H9 (cell line): ENCODE measurements around the gene RUNDC3A. TPM values are rescaled to one million over a fixed set of nuclear protein-coding genes. Genes with fewer than 3 reads are reported as not detected.

Source experiments
- DNase-seq: peaks from one replicate; pipeline ENCODE4 v3.0.0-alpha.2; 2017
- H2AFZ ChIP-seq: one replicate; pipeline ENCODE4 v1.6.1; 2013; ENCODE audit warnings: mild to moderate bottlenecking, low read length, control low read depth, moderate library complexity
- H2AK5ac ChIP-seq: 2 replicates; pipeline ENCODE4 v1.6.1; 2013; ENCODE audit warnings: low read length, control low read depth, mixed read lengths; ENCODE audit not compliant: insufficient read length
- H2BK120ac ChIP-seq: one replicate; pipeline ENCODE4 v1.6.1; 2013; ENCODE audit warnings: low read depth, mild to moderate bottlenecking, low read length, control low read depth, inconsistent platforms; ENCODE audit not compliant: poor library complexity, severe bottlenecking
- H2BK12ac ChIP-seq: 2 replicates; pipeline ENCODE4 v1.6.1; 2013; ENCODE audit warnings: low read length, control low read depth, mixed read lengths, low read depth; ENCODE audit not compliant: insufficient read length
- H2BK15ac ChIP-seq: 2 replicates; pipeline ENCODE4 v1.6.1; 2013; ENCODE audit warnings: low read depth, low read length, control low read depth
- H2BK20ac ChIP-seq: one replicate; pipeline ENCODE4 v1.6.1; 2013; ENCODE audit warnings: low read depth, mild to moderate bottlenecking, low read length, control low read depth, inconsistent platforms; ENCODE audit not compliant: poor library complexity, severe bottlenecking
- H2BK5ac ChIP-seq: 2 replicates; pipeline ENCODE4 v1.6.1; 2013; ENCODE audit warnings: low read length, control low read depth, mixed read lengths; ENCODE audit not compliant: insufficient read length
- H3K14ac ChIP-seq: 2 replicates; pipeline ENCODE4 v1.6.1; 2013; ENCODE audit warnings: low read length, control low read depth; ENCODE audit not compliant: insufficient read depth
- H3K18ac ChIP-seq: 2 replicates; pipeline ENCODE4 v1.6.1; 2013; ENCODE audit warnings: low read depth, mild to moderate bottlenecking, mixed read lengths, low read length, control low read depth; ENCODE audit not compliant: insufficient read length
- H3K23ac ChIP-seq: 2 replicates; pipeline ENCODE4 v1.6.1; 2013; ENCODE audit warnings: low read length, control low read depth, mixed read lengths, low read depth; ENCODE audit not compliant: insufficient read length
- H3K23me2 ChIP-seq: 2 replicates; pipeline ENCODE4 v1.6.1; 2013; ENCODE audit warnings: low read depth, mild to moderate bottlenecking, mixed read lengths, low read length, control low read depth; ENCODE audit not compliant: insufficient read length, poor library complexity, severe bottlenecking
- H3K27ac ChIP-seq: 2 replicates; pipeline ENCODE4 v1.5.1; 2013; ENCODE audit warnings: low read length, control low read depth, mixed read lengths, low read depth; ENCODE audit not compliant: insufficient read length
- H3K27me3 ChIP-seq: 2 replicates; pipeline ENCODE4 v1.6.1; 2013; ENCODE audit warnings: low read length, control low read depth, inconsistent platforms; ENCODE audit not compliant: insufficient read depth
- H3K4ac ChIP-seq: 2 replicates; pipeline ENCODE4 v1.6.1; 2013; ENCODE audit warnings: low read depth, mild to moderate bottlenecking, control low read depth, inconsistent platforms, low read length, moderate library complexity
- H3K4me1 ChIP-seq: 2 replicates; pipeline ENCODE4 v1.6.1; 2013; ENCODE audit warnings: low read length, control low read depth, inconsistent platforms; ENCODE audit not compliant: insufficient read depth
- H3K4me2 ChIP-seq: 2 replicates; pipeline ENCODE4 v1.6.1; 2013; ENCODE audit warnings: low read length, control low read depth, mixed read lengths; ENCODE audit not compliant: insufficient read length, insufficient read depth
- H3K56ac ChIP-seq: 2 replicates; pipeline ENCODE4 v1.6.1; 2013; ENCODE audit warnings: low read depth, mild to moderate bottlenecking, mixed read lengths, low read length, control low read depth; ENCODE audit not compliant: insufficient read length
- H3K79me1 ChIP-seq: 2 replicates; pipeline ENCODE4 v1.6.1; 2013; ENCODE audit warnings: low read depth, mild to moderate bottlenecking, moderate library complexity, low read length, control low read depth, inconsistent platforms; ENCODE audit not compliant: insufficient read depth, poor library complexity, severe bottlenecking
- H3K79me2 ChIP-seq: 2 replicates; pipeline ENCODE4 v1.6.1; 2013; ENCODE audit warnings: low read length, control low read depth, inconsistent platforms; ENCODE audit not compliant: insufficient read depth
- H3K9ac ChIP-seq: 2 replicates; pipeline ENCODE4 v1.6.1; 2013; ENCODE audit warnings: low read length, control low read depth, mixed read lengths; ENCODE audit not compliant: insufficient read length; ENCODE audit errors: extremely low read depth
- H3K9me3 ChIP-seq: one replicate; pipeline ENCODE4 v1.6.1; 2013; ENCODE audit warnings: low read depth, low read length, inconsistent platforms; ENCODE audit not compliant: control insufficient read depth
- H3T11ph ChIP-seq: one replicate; pipeline ENCODE4 v1.6.1; 2013; ENCODE audit warnings: mild to moderate bottlenecking, low read length, control low read depth, inconsistent platforms
- H4K20me1 ChIP-seq: one replicate; pipeline ENCODE4 v1.6.1; 2013; ENCODE audit not compliant: control insufficient read depth, insufficient read length, insufficient read depth
- H4K5ac ChIP-seq: 2 replicates; pipeline ENCODE4 v1.6.1; 2013; ENCODE audit warnings: low read depth, mild to moderate bottlenecking, mixed read lengths, low read length, control low read depth; ENCODE audit not compliant: insufficient read length
- H4K8ac ChIP-seq: replicated peaks from 2 replicates; pipeline ENCODE4 v1.6.1; 2013; ENCODE audit warnings: low read length, control low read depth, mixed read lengths, low read depth; ENCODE audit not compliant: insufficient read length
- H4K91ac ChIP-seq: 2 replicates; pipeline ENCODE4 v1.6.1; 2013; ENCODE audit warnings: low read depth, mild to moderate bottlenecking, moderate library complexity, mixed read lengths, low read length, control low read depth; ENCODE audit not compliant: insufficient read length
- H3K27ac Mint-ChIP-seq, 3 experiments: 2 replicates in 2 of 3; 3 replicates in 1 of 3; pipeline ENCODE4 v1.8.0; 2020 to 2021; ENCODE audit warnings: mixed read lengths in 3 of 3, mild to moderate bottlenecking in 1 of 3, moderate library complexity in 1 of 3
- H3K27me3 Mint-ChIP-seq: 2 replicates; pipeline ENCODE4 v1.8.0; 2021; ENCODE audit warnings: low read depth, mild to moderate bottlenecking, moderate library complexity, mixed read lengths
- H3K36me3 Mint-ChIP-seq, 3 experiments: 2 replicates in 2 of 3; 3 replicates in 1 of 3; pipeline ENCODE4 v1.8.0; 2020 to 2021; ENCODE audit warnings: low read depth in 3 of 3, mixed read lengths in 3 of 3; ENCODE audit not compliant: insufficient read depth in 1 of 3
- H3K4me1 Mint-ChIP-seq, 2 experiments: 2 replicates each; pipeline ENCODE4 v1.8.0; 2020; ENCODE audit warnings: mixed read lengths in 2 of 2
- H3K4me3 Mint-ChIP-seq, 2 experiments: 2 replicates in 1 of 2; 3 replicates in 1 of 2; pipeline ENCODE4 v1.8.0; 2020 to 2021; ENCODE audit warnings: mild to moderate bottlenecking in 2 of 2, mixed read lengths in 2 of 2, moderate library complexity in 1 of 2
- H3K9me3 Mint-ChIP-seq, 2 experiments: 2 replicates in 1 of 2; 3 replicates in 1 of 2; pipeline ENCODE4 v1.8.0; 2020; ENCODE audit warnings: mild to moderate bottlenecking in 2 of 2, mixed read lengths in 2 of 2, moderate library complexity in 1 of 2
- CTCF ChIP-seq: fragments of 200-600 bp; sonication (generic); conservative IDR thresholded peaks from 3 replicates; pipeline ENCODE4 v1.8.0; 2021; ENCODE audit warnings: antibody characterized with exemption, mild to moderate bottlenecking
- WGBS: extraction: QIAGEN DNeasy Blood & Tissue Kit; methylation state at CpG from one replicate; pipeline ENCODE4 v1.1.7; 2013; ENCODE audit warnings: missing lambda C conversion rate, low lambda C conversion rate, mixed read lengths; ENCODE audit not compliant: insufficient read length; ENCODE audit errors: extremely low coverage; 5-methylcytosine and 5-hydroxymethylcytosine counted together
- total RNA-seq: library from RNA; stranded (reverse); gene quantifications from 2 replicates; pipeline ENCODE4 v1.2.1, GENCODE V29; 2021

RUNDC3A gene
- total RNA-seq, 1 experiment from 2014 or later, result 3.8 TPM

- H3K36me3 Mint-ChIP-seq, result peaks cover 20 to 45% (median 31%) of the 10 kb centered on the region in 3 experiments
- H3K18ac ChIP-seq, result peak overlapping the region; percentile 22
- no peaks in the 10 kb centered on the region for H3K4me1 ChIP-seq
- no peaks in the 10 kb centered on the region for H3K27me3 ChIP-seq
- no peak overlapping the region for H3K23ac ChIP-seq
- H3T11ph ChIP-seq, result no peak overlapping the region
- H3K14ac ChIP-seq, result no peak overlapping the region; the same call in 1 of the 2 replicates
- 0 out of 7 replicates have a peak overlapping the region, but pooled peaks of 1 of the 3 experiments have one; percentile 23 for H3K27ac Mint-ChIP-seq
- peak overlapping the region; percentile 88 to 94 for H3K4me3 Mint-ChIP-seq
- H2AFZ ChIP-seq, result no peak overlapping the region
- H2BK5ac ChIP-seq, result no peak overlapping the region
- no peak overlapping the region for H2BK15ac ChIP-seq
- no peak overlapping the region for H2BK12ac ChIP-seq
- H4K91ac ChIP-seq, result no peak overlapping the region
- H3K79me2 ChIP-seq, result peaks cover 4% of the 10 kb centered on the region; the same call in 1 of the 2 replicates
- peaks cover 6 to 19% of the 10 kb centered on the region in 2 experiments for H3K4me1 Mint-ChIP-seq
- H4K20me1 ChIP-seq, result no peaks in the 10 kb centered on the region
- no peak overlapping the region for H4K8ac ChIP-seq
- TF ChIP-seq CTCF, result no peak
- no peaks in the 10 kb centered on the region for H3K9me3 Mint-ChIP-seq
- no peaks in the 10 kb centered on the region for H3K9me3 ChIP-seq
- H2BK120ac ChIP-seq, result no peak overlapping the region
- H2BK20ac ChIP-seq, result no peak overlapping the region
- peaks cover 19% of the 10 kb centered on the region for H3K27me3 Mint-ChIP-seq
- peak overlapping the region; percentile 76 for H3K4me2 ChIP-seq
- H3K23me2 ChIP-seq, result peaks cover 13% of the 10 kb centered on the region
- H3K27ac ChIP-seq, result no peak overlapping the region
- H3K56ac ChIP-seq, result no peak overlapping the region
- peaks cover 4% of the 10 kb centered on the region for H3K79me1 ChIP-seq
- no peak overlapping the region for H2AK5ac ChIP-seq
- H4K5ac ChIP-seq, result no peak overlapping the region
- no CpG with 5 or more reads among the region's 27 CpGs for WGBS
- no peak overlapping the region for H3K4ac ChIP-seq
- peak; percentile 34 for DNase-seq
- H3K9ac ChIP-seq, result peak overlapping the region; percentile 57
Observed at GRCh38 chr17:44323359-44324091, 15.1 kb downstream of the RUNDC3A start.
